ENCODE results near the gene RASAL2.

Gene RASAL2

GRCh38 chr1:178418284-178418955 is 324.5 kb downstream of the RASAL2 start:
- in situ Hi-C loops (cut with MboI; ENCODE audit: low sequenced_read_pairs): no loop called here

GRCh38 chr1:178434360-178434759 is 340.5 kb downstream of the RASAL2 start:
- in situ Hi-C loops (cut with MboI; ENCODE audit: low sequenced_read_pairs): no loop called here

- in situ Hi-C loops (cut with MboI; ENCODE audit: low sequenced_read_pairs): no loop called here
Measured at GRCh38 chr1:178434899-178435435, 341.1 kb downstream of the RASAL2 start.

- in situ Hi-C loops (cut with MboI; ENCODE audit: low sequenced_read_pairs): no loop called here
Measured at GRCh38 chr1:178436899-178437298, 343.0 kb downstream of the RASAL2 start.

GRCh38 chr1:178438432-178438831 is 344.5 kb downstream of the RASAL2 start:
- in situ Hi-C loops (cut with MboI; ENCODE audit: low sequenced_read_pairs): no loop called here

GRCh38 chr1:178442925-178443324 is 349.0 kb downstream of the RASAL2 start:
- in situ Hi-C loops (cut with MboI; ENCODE audit: low sequenced_read_pairs): no loop called here

GRCh38 chr1:178450871-178451270 is 357.0 kb downstream of the RASAL2 start:
- in situ Hi-C loops (cut with MboI; ENCODE audit: low sequenced_read_pairs): no loop called here

GRCh38 chr1:178451529-178451928 is 357.6 kb downstream of the RASAL2 start:
- in situ Hi-C loops (cut with MboI; ENCODE audit: low sequenced_read_pairs): no loop called here

GRCh38 chr1:178452013-178452412 is 358.1 kb downstream of the RASAL2 start:
- in situ Hi-C loops (cut with MboI; ENCODE audit: low sequenced_read_pairs): no loop called here

- in situ Hi-C loops (cut with MboI; ENCODE audit: low sequenced_read_pairs): no loop called here
Measured at GRCh38 chr1:178456472-178456871, 362.6 kb downstream of the RASAL2 start.

- in situ Hi-C loops (cut with MboI; ENCODE audit: low sequenced_read_pairs): no loop called here
Measured at GRCh38 chr1:178457651-178458050, 363.7 kb downstream of the RASAL2 start.

GRCh38 chr1:178458203-178458602 is 364.3 kb downstream of the RASAL2 start:
- in situ Hi-C loops (cut with MboI; ENCODE audit: low sequenced_read_pairs): no loop called here

GRCh38 chr1:178461104-178461503 is 367.2 kb downstream of the RASAL2 start:
- in situ Hi-C loops (cut with MboI; ENCODE audit: low sequenced_read_pairs): no loop called here

GRCh38 chr1:178461701-178462100 is 367.8 kb downstream of the RASAL2 start:
- in situ Hi-C loops (cut with MboI; ENCODE audit: low sequenced_read_pairs): no loop called here

GRCh38 chr1:178464141-178464540 is 370.2 kb downstream of the RASAL2 start:
- in situ Hi-C loops (cut with MboI; ENCODE audit: low sequenced_read_pairs): no loop called here

- in situ Hi-C loops (cut with MboI; ENCODE audit: low sequenced_read_pairs): no loop called here
Measured at GRCh38 chr1:178464566-178464965, 370.7 kb downstream of the RASAL2 start.

GRCh38 chr1:178465011-178465410 is 371.1 kb downstream of the RASAL2 start:
- in situ Hi-C loops (cut with MboI; ENCODE audit: low sequenced_read_pairs): no loop called here

- in situ Hi-C loops (cut with MboI; ENCODE audit: low sequenced_read_pairs): no loop called here
Measured at GRCh38 chr1:178467837-178468236, 373.9 kb downstream of the RASAL2 start.

- in situ Hi-C loops (cut with MboI; ENCODE audit: low sequenced_read_pairs): no loop called here
Measured at GRCh38 chr1:178470411-178470960, 376.6 kb downstream of the RASAL2 start.

GRCh38 chr1:178472531-178472930 is 378.6 kb downstream of the RASAL2 start:
- in situ Hi-C loops (cut with MboI; ENCODE audit: low sequenced_read_pairs): no loop called here

- in situ Hi-C loops (cut with MboI; ENCODE audit: low sequenced_read_pairs): no loop called here
Measured at GRCh38 chr1:178477373-178477772, 383.5 kb downstream of the RASAL2 start.

GRCh38 chr1:178477841-178478240 is 383.9 kb downstream of the RASAL2 start:
- in situ Hi-C loops (cut with MboI; ENCODE audit: low sequenced_read_pairs): no loop called here
